Neural progenitor cell (in vitro differentiated cells): ENCODE measurements around the gene FLT3LG. TPM values are rescaled to one million over a fixed set of nuclear protein-coding genes. Genes with fewer than 3 reads are reported as not detected.

Experiments used
- DNase-seq: peaks from one replicate; pipeline ENCODE4 v3.0.0-alpha.2; 2016; ENCODE audit warnings: low spot score
- H2AFZ ChIP-seq: fragments of 200-600 bp; sonication (generic); replicated peaks from 2 replicates; pipeline ENCODE4 v1.6.1; 2016; ENCODE audit warnings: antibody characterized with exemption
- H3F3A ChIP-seq: fragments of 200-600 bp; sonication (generic); 2 replicates; pipeline ENCODE4 v1.6.1; 2016; ENCODE audit warnings: antibody characterized with exemption, low read depth
- H3K27ac ChIP-seq: fragments of 200-600 bp; sonication (generic); 2 replicates; pipeline ENCODE4 v1.5.1; 2016; ENCODE audit warnings: mild to moderate bottlenecking
- H3K27me3 ChIP-seq: fragments of 200-600 bp; sonication (generic); 2 replicates; pipeline ENCODE4 v1.6.1; 2016; ENCODE audit warnings: mild to moderate bottlenecking, moderate library complexity
- H3K36me3 ChIP-seq: fragments of 200-600 bp; sonication (generic); 2 replicates; pipeline ENCODE4 v1.5.1; 2016
- H3K4me1 ChIP-seq: fragments of 200-600 bp; sonication (generic); 2 replicates; pipeline ENCODE4 v1.6.1; 2016; ENCODE audit warnings: mixed run types
- H3K4me2 ChIP-seq: fragments of 200-600 bp; sonication (generic); 2 replicates; pipeline ENCODE4 v1.6.1; 2016
- H3K4me3 ChIP-seq: fragments of 200-600 bp; sonication (generic); 2 replicates; pipeline ENCODE4 v1.5.1; 2016
- H3K79me2 ChIP-seq: fragments of 200-600 bp; sonication (generic); 2 replicates; pipeline ENCODE4 v1.6.1; 2016; ENCODE audit warnings: low read depth
- H3K9ac ChIP-seq: fragments of 200-600 bp; sonication (generic); 2 replicates; pipeline ENCODE4 v1.6.1; 2016
- H3K9me3 ChIP-seq: fragments of 200-600 bp; sonication (generic); 2 replicates; pipeline ENCODE4 v1.5.1; 2016; ENCODE audit warnings: low read depth
- H4K20me1 ChIP-seq: fragments of 200-600 bp; sonication (generic); 2 replicates; pipeline ENCODE4 v1.6.1; 2016; ENCODE audit warnings: low read depth
- H3K27ac Mint-ChIP-seq: 3 replicates; pipeline ENCODE4 v1.8.0; 2021; ENCODE audit warnings: mixed read lengths
- H3K27me3 Mint-ChIP-seq: 2 replicates; pipeline ENCODE4 v1.8.0; 2022; ENCODE audit warnings: low read depth, mild to moderate bottlenecking, inconsistent platforms, moderate library complexity, mixed read lengths; ENCODE audit not compliant: insufficient read depth
- H3K36me3 Mint-ChIP-seq: 3 replicates; pipeline ENCODE4 v1.8.0; 2021; ENCODE audit warnings: mixed read lengths
- H3K4me1 Mint-ChIP-seq: 3 replicates; pipeline ENCODE4 v1.8.0; 2021; ENCODE audit warnings: mixed read lengths
- H3K4me3 Mint-ChIP-seq: 3 replicates; pipeline ENCODE4 v1.8.0; 2021; ENCODE audit warnings: mild to moderate bottlenecking, moderate library complexity, mixed read lengths
- H3K9me3 Mint-ChIP-seq: 3 replicates; pipeline ENCODE4 v1.8.0; 2020; ENCODE audit warnings: mixed read lengths
- CTCF ChIP-seq: fragments of 200-600 bp; sonication (generic); IDR thresholded peaks from 2 replicates; pipeline ENCODE4 v1.5.1; 2017; ENCODE audit warnings: antibody characterized with exemption, mild to moderate bottlenecking
- EZH2 ChIP-seq: fragments of 200-600 bp; sonication (generic); IDR thresholded peaks from 2 replicates; pipeline ENCODE4 v1.6.1; 2017; ENCODE audit warnings: antibody characterized with exemption, mild to moderate bottlenecking, moderate library complexity
- EZH2phosphoT487 ChIP-seq: fragments of 200-600 bp; sonication (generic); IDR thresholded peaks from 2 replicates; pipeline ENCODE4 v1.6.1; 2017; ENCODE audit warnings: antibody characterized with exemption
- total RNA-seq: library from RNA; depleted of rRNA; stranded (reverse); fragments of >200 nt; gene quantifications from 2 replicates; pipeline ENCODE4 v1.2.3, GENCODE V29; 2015; ENCODE audit warnings: low replicate concordance

The FLT3LG gene
- total RNA-seq, 1 donor from 2014 or later = 0.24 TPM

GRCh38 chr19:49491030-49491803 lies 17.2 kb downstream of the FLT3LG start:
- Histone ChIP-seq H3K9ac (no peak overlapping the region), H3K27ac (peak overlapping the region; percentile 87), H3F3A (peaks cover 86% of the 10 kb centered on the region), H2AFZ (no peak overlapping the region), H3K9me3 (no peaks in the 10 kb centered on the region), H3K4me2 (no peak overlapping the region), H3K4me1 (peaks cover 9% of the 10 kb centered on the region), H3K4me3 (no peak overlapping the region), H3K36me3 (peaks cover 4% of the 10 kb centered on the region), H3K27me3 (no peaks in the 10 kb centered on the region), H3K79me2 (peaks cover 37% of the 10 kb centered on the region), H4K20me1 (peaks cover 42% of the 10 kb centered on the region)
- H3K4me1 Mint-ChIP-seq = peaks cover 31% of the 10 kb centered on the region
- peak; percentile 1 for DNase-seq
- peak overlapping the region; percentile 98 for H3K4me3 Mint-ChIP-seq
- peaks cover 33% of the 10 kb centered on the region for H3K36me3 Mint-ChIP-seq
- no peak for TF ChIP-seq CTCF
- TF ChIP-seq EZH2phosphoT487 = no peak
- no peak for TF ChIP-seq EZH2
- peaks cover 7% of the 10 kb centered on the region for H3K27me3 Mint-ChIP-seq
- H3K27ac Mint-ChIP-seq = no peak overlapping the region
- H3K9me3 Mint-ChIP-seq = no peaks in the 10 kb centered on the region

- peaks cover 46% of the 10 kb centered on the region for H4K20me1 ChIP-seq
- H3F3A ChIP-seq = peaks cover 90% of the 10 kb centered on the region
- H3K4me3 ChIP-seq = no peak overlapping the region
- H3K4me1 Mint-ChIP-seq = peaks cover 34% of the 10 kb centered on the region
- no peak overlapping the region for H3K9ac ChIP-seq
- TF ChIP-seq EZH2 = no peak
- H3K9me3 Mint-ChIP-seq = no peaks in the 10 kb centered on the region
- peak; percentile 1 for DNase-seq
- H3K36me3 ChIP-seq = peaks cover 4% of the 10 kb centered on the region
- H3K27me3 ChIP-seq = no peaks in the 10 kb centered on the region
- H3K27ac ChIP-seq = peak overlapping the region; percentile 39
- H3K4me3 Mint-ChIP-seq = peak overlapping the region; percentile 71
- peaks cover 9% of the 10 kb centered on the region for H3K4me1 ChIP-seq
- no peak overlapping the region for H3K4me2 ChIP-seq
- H3K27me3 Mint-ChIP-seq = peaks cover 10% of the 10 kb centered on the region
- H2AFZ ChIP-seq = no peak overlapping the region
- peaks cover 37% of the 10 kb centered on the region for H3K36me3 Mint-ChIP-seq
- no peak overlapping the region for H3K27ac Mint-ChIP-seq
- peaks cover 45% of the 10 kb centered on the region for H3K79me2 ChIP-seq
- H3K9me3 ChIP-seq = no peaks in the 10 kb centered on the region
Observed at GRCh38 chr19:49491804-49492572, 18.0 kb downstream of the FLT3LG start.

- TF ChIP-seq EZH2phosphoT487 (no peak), CTCF (no peak), EZH2 (no peak)
- Histone ChIP-seq H4K20me1 (peaks cover 51% of the 10 kb centered on the region), H3K4me1 (peaks cover 17% of the 10 kb centered on the region), H3K79me2 (peaks cover 49% of the 10 kb centered on the region), H3K4me2 (no peak overlapping the region), H3K9ac (no peak overlapping the region), H3K36me3 (peaks cover 8% of the 10 kb centered on the region), H2AFZ (no peak overlapping the region), H3K4me3 (no peak overlapping the region), H3K9me3 (no peaks in the 10 kb centered on the region), H3K27me3 (no peaks in the 10 kb centered on the region), H3K27ac (peak overlapping the region; percentile 39), H3F3A (peaks cover 94% of the 10 kb centered on the region)
- Mint-ChIP-seq H3K4me1 (peaks cover 40% of the 10 kb centered on the region), H3K27ac (peak overlapping the region; percentile 66), H3K27me3 (peaks cover 10% of the 10 kb centered on the region), H3K9me3 (no peaks in the 10 kb centered on the region), H3K36me3 (peaks cover 37% of the 10 kb centered on the region), H3K4me3 (peak overlapping the region; percentile 14)
- peak; percentile 1 for DNase-seq
Observed at GRCh38 chr19:49492573-49493405, 18.8 kb downstream of the FLT3LG start.
